PC-9 (cell line): ENCODE results near the gene NPTX1. TPM values are rescaled to one million over a fixed set of nuclear protein-coding genes. Genes with fewer than 3 reads are reported as not detected.

Experiments
- BruUV-seq: library from RNA; stranded (reverse); fragments of 400-500 nt; replicated peaks from 2 replicates; lab custom pipeline; 2021; lab: Mats Ljungman, UMichigan
- CTCF ChIA-PET: fragments of 300-600 bp; sonication (Branson Sonifier 250); formaldehyde crosslinking; loops from one replicate; lab custom pipeline; 2022; ENCODE audit warnings: antibody characterized with exemption; lab: Charles Lee
- POLR2A ChIA-PET: fragments of 300-600 bp; sonication (Branson Sonifier 250); formaldehyde crosslinking; loops from one replicate; lab custom pipeline; 2022; ENCODE audit warnings: antibody characterized with exemption; ENCODE audit not compliant: unreplicated experiment; lab: Charles Lee
- DNase-seq, 2 experiments: peaks; one replicate each; pipeline versions ENCODE4 v3.0.0 to v3.0.0-alpha.2; 2015 to 2022; ENCODE audit warnings: mixed read lengths in 1 of 2
- H2AFZ ChIP-seq: fragments of 200-600 bp; sonication (generic); 2 replicates; pipeline ENCODE4 v1.8.1; 2017; ENCODE audit warnings: antibody characterized with exemption
- H3F3A ChIP-seq: fragments of 200-600 bp; sonication (generic); 2 replicates; pipeline ENCODE4 v1.8.1; 2017; ENCODE audit warnings: antibody characterized with exemption, mild to moderate bottlenecking, low read depth; ENCODE audit not compliant: insufficient read depth
- H3K27ac ChIP-seq: fragments of 200-600 bp; sonication (generic); 2 replicates; pipeline ENCODE4 v1.6.1; 2016; ENCODE audit warnings: mixed run types
- H3K27me3 ChIP-seq: fragments of 200-600 bp; sonication (generic); 2 replicates; pipeline ENCODE4 v1.6.1; 2016; ENCODE audit warnings: low read depth, mixed run types; ENCODE audit not compliant: insufficient read depth
- H3K36me3 ChIP-seq: fragments of 200-600 bp; sonication (generic); 2 replicates; pipeline ENCODE4 v1.6.1; 2016; ENCODE audit warnings: low read depth, mixed run types
- H3K4me1 ChIP-seq: fragments of 200-600 bp; sonication (generic); replicated peaks from 2 replicates; pipeline ENCODE4 v1.6.1; 2016; ENCODE audit warnings: mixed run types; ENCODE audit not compliant: insufficient read depth
- H3K4me2 ChIP-seq: fragments of 200-600 bp; sonication (generic); 2 replicates; pipeline ENCODE4 v1.6.1; 2017; ENCODE audit warnings: mixed run types
- H3K4me3 ChIP-seq: fragments of 200-600 bp; sonication (generic); 2 replicates; pipeline ENCODE4 v1.6.1; 2016; ENCODE audit warnings: mixed run types
- H3K79me2 ChIP-seq: fragments of 200-600 bp; sonication (generic); 2 replicates; pipeline ENCODE4 v1.6.1; 2017; ENCODE audit warnings: low read depth, mixed run types
- H3K9me2 ChIP-seq: fragments of 200-600 bp; sonication (generic); 2 replicates; pipeline ENCODE4 v1.8.1; 2017; ENCODE audit warnings: mild to moderate bottlenecking; ENCODE audit not compliant: insufficient read depth
- H3K9me3 ChIP-seq: fragments of 200-600 bp; sonication (generic); 2 replicates; pipeline ENCODE4 v1.8.1; 2016; ENCODE audit warnings: low read depth; ENCODE audit not compliant: insufficient read depth
- H4K20me1 ChIP-seq: fragments of 200-600 bp; sonication (generic); 2 replicates; pipeline ENCODE4 v1.8.1; 2017; ENCODE audit not compliant: insufficient read depth
- EZH2 ChIP-seq: fragments of 200-600 bp; sonication (generic); IDR thresholded peaks from 2 replicates; pipeline ENCODE4 v1.8.0; 2017; ENCODE audit warnings: antibody characterized with exemption, low read depth
- intact Hi-C: fragments of 100-400 bp; cut with micrococcal nuclease; formaldehyde crosslinking; loops from one replicate; pipeline ENCODE4 v1.10.0; 2022; ENCODE audit not compliant: unreplicated experiment
- total RNA-seq: library from RNA; stranded (reverse); gene quantifications from 2 replicates; pipeline ENCODE4 v1.2.3, GENCODE V29; 2021
- TF ChIP-seq, protein P1 (sequence below): fragments of 200-600 bp; sonication (generic); conservative IDR thresholded peaks from 2 replicates; pipeline ENCODE4 v1.6.1; 2017; ENCODE audit warnings: mixed run types, antibody characterized with exemption, mild to moderate bottlenecking, moderate library complexity

Gene NPTX1
- total RNA-seq, 1 experiment from 2014 or later = 6.9 TPM

DNA sequence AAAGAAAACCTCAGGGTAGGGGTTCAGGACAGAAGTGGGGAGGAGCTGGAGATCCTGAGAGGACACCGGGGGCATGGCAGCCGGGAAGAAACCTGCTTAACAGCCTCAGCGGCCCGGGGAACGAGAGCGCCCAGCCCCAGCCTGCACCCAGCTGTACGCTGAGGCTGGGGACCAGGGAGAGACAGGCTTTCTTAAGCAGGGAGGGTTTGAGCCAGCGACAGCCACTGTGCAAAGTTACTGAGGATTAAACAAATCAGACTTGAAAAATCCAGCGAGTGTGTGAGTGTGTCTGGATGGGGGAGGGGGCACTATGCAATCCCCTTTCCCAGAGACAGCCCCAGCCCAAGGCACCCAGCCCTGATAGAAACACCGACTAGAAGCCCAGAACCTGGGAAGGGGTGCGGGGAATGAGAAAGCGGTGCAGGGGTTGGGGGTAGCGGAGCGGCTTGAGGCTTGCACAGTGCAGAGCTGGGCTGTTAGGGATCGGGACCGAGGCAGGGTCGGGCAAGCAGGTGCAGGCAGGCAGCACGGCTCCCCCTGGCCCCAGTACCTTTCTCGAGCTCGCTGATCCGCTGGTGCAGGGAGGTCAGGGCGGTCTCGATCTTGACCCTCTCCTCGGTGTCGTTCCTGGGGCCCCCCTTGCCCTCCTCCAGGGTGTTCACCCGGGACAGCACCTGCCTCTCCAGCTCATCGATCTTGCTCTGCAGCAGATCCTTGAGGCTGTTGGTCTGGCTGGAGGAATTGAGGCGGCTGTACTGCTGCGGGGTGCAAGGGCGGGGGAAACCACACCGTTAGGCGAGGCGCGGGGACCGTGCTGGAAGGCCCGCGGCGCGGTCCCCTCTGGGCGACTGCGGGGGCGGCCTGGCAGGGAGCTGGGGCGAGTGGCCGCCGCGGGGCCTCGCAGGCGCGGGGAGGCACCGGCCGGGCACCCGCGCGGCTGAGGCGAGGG, 1.2 kb downstream of the NPTX1 start:
- H3K4me2 ChIP-seq = peak overlapping the region; percentile 77

DNA sequence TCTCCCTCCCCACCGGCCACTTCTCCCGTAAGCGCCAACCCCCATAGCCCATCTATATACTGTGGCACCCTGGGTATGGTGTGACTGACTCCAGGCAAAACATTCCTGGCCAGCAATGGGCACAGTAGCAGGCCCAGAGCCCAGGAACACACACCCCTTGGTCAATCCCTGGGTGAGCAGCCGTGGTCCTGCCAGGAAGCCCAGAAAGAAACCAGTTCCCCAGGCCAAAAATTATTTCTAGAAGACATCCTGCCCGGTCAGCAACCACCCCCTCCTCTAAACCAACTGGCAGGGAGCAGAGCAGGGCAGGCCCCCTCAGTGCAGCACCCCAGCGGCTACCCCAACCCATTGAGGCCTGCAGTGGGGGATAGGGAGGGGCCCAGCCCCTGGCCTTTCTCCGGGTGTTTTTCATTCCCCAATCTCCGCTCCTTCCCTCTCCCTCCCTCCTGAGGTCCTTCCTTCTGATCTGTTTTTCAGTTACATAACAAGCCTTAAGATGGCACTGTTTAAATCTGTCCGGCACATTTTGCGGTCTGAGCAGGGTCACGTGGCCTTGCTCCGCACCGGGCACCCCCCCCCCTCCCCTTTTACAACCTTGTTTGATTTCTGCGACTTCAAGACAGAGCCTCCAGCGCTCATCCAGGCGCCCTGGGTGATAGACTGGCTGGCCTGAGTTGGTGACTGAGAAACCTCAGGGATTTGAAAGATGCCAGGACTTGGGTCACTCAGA, 2.0 kb downstream of the NPTX1 start:
- ChIA-PET CTCF (interaction anchor here (0.5 kb wide), 1 partner anchor 702 kb away, joined by 5 read pairs; no protein-coding TSS in a partner anchor), POLR2A (interaction anchor here (1.2 kb wide), 1 partner anchor 20 kb away, joined by 11 read pairs; no protein-coding TSS in a partner anchor)
- Histone ChIP-seq H3K36me3 (no peaks in the 10 kb centered on the region), H3K4me1 (0 out of 2 replicates have a peak, but pooled peaks cover 9% of the 10 kb centered on the region), H3K9me2 (no peaks in the 10 kb centered on the region), H2AFZ (no peak overlapping the region), H4K20me1 (no peaks in the 10 kb centered on the region), H3K9me3 (no peaks in the 10 kb centered on the region), H3K27ac (no peak overlapping the region), H3K4me2 (peak overlapping the region; percentile 77), H3K79me2 (no peaks in the 10 kb centered on the region), H3K27me3 (peaks cover 25% of the 10 kb centered on the region), H3F3A (no peaks in the 10 kb centered on the region), H3K4me3 (no peak overlapping the region; the same call in 1 of the 2 replicates)
- intact Hi-C loops = no loop called here
- TF ChIP-seq EZH2 = no peak
- TF ChIP-seq, protein P1, sequence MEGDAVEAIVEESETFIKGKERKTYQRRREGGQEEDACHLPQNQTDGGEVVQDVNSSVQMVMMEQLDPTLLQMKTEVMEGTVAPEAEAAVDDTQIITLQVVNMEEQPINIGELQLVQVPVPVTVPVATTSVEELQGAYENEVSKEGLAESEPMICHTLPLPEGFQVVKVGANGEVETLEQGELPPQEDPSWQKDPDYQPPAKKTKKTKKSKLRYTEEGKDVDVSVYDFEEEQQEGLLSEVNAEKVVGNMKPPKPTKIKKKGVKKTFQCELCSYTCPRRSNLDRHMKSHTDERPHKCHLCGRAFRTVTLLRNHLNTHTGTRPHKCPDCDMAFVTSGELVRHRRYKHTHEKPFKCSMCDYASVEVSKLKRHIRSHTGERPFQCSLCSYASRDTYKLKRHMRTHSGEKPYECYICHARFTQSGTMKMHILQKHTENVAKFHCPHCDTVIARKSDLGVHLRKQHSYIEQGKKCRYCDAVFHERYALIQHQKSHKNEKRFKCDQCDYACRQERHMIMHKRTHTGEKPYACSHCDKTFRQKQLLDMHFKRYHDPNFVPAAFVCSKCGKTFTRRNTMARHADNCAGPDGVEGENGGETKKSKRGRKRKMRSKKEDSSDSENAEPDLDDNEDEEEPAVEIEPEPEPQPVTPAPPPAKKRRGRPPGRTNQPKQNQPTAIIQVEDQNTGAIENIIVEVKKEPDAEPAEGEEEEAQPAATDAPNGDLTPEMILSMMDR = no peak
- no TSS peak for BruUV-seq
- no peak for DNase-seq

More for the DNA sequence above, 1.2 kb downstream of the NPTX1 start:
- Histone ChIP-seq H3K27ac (no peak overlapping the region), H3K36me3 (no peaks in the 10 kb centered on the region), H3F3A (no peaks in the 10 kb centered on the region), H3K9me3 (no peaks in the 10 kb centered on the region), H3K4me1 (0 out of 2 replicates have a peak, but pooled peaks cover 9% of the 10 kb centered on the region), H3K27me3 (peaks cover 25% of the 10 kb centered on the region), H2AFZ (no peak overlapping the region), H3K79me2 (no peaks in the 10 kb centered on the region), H3K9me2 (no peaks in the 10 kb centered on the region), H3K4me3 (peak overlapping the region; percentile 43; the same call in 1 of the 2 replicates), H4K20me1 (no peaks in the 10 kb centered on the region)
- CTCF ChIA-PET = no interaction called here
- peak; percentile 12; the same call in 1 of the 2 replicates for TF ChIP-seq EZH2
- TF ChIP-seq, protein P1 = no peak
- DNase-seq = peak in 1 of 2 experiments; percentile 60
- BruUV-seq = TSS peak; percentile 43
- POLR2A ChIA-PET = interaction anchor here (0.6 to 1.2 kb wide), 3 partner anchors 7 to 190 kb away, joined by 5 to 14 read pairs (median 11); no protein-coding TSS in a partner anchor
- intact Hi-C loops = loop anchor here (1.0 kb wide), 1 partner anchor 100 kb away; no protein-coding TSS in a partner anchor

DNA sequence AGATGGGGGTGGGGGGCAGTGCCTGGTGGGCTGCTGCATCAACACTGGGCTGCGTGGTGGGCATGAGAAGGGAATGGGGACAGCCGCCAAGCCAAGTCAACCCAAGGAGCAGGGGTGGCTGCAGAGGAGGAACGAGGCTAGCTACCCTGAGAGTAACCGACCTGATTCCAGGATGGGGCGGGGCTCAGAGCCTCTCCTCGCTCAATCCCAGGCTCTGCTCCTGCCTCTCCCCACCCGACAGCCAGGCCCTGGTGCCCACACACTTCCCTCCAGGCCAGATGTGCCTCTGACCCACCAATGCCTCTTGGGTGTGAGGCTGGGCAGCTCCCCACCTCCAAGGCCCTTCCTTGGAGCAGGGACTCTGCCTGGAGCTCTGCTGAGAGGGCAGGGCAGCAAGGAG, 2.7 kb downstream of the NPTX1 start:
- ChIA-PET POLR2A (no interaction called here), CTCF (interaction anchor here (0.6 kb wide), 1 partner anchor 44 kb away, joined by 3 read pairs; no protein-coding TSS in a partner anchor)
- H3K27me3 ChIP-seq = peaks cover 25% of the 10 kb centered on the region

More for the DNA sequence above, 2.7 kb downstream of the NPTX1 start:
- Histone ChIP-seq H3K4me3 (no peak overlapping the region), H3K4me1 (0 out of 2 replicates have a peak, but pooled peaks cover 9% of the 10 kb centered on the region), H3K27ac (no peak overlapping the region), H3F3A (no peaks in the 10 kb centered on the region), H4K20me1 (no peaks in the 10 kb centered on the region), H2AFZ (no peak overlapping the region), H3K4me2 (no peak overlapping the region), H3K36me3 (no peaks in the 10 kb centered on the region), H3K9me2 (no peaks in the 10 kb centered on the region), H3K9me3 (no peaks in the 10 kb centered on the region), H3K79me2 (no peaks in the 10 kb centered on the region)
- DNase-seq = no peak
- no TSS peak for BruUV-seq
- TF ChIP-seq, protein P1 = no peak
- TF ChIP-seq EZH2 = no peak
- intact Hi-C loops = no loop called here
